Thyroid gland (tissue), 4 donors: ENCODE measurements around the gene CDH23.

Source experiments
- POLR2A ChIP-seq, 2 donors: fragments of 450-650 bp; IDR thresholded peaks; one replicate each; pipeline ENCODE4 v1.6.1; 2017; ENCODE audit warnings: antibody characterized with exemption in 2 of 2, mild to moderate bottlenecking in 2 of 2, moderate library complexity in 1 of 2
- TF ChIP-seq, protein P1 (sequence below), 6 experiments: fragments of 200-600 bp in 3 of 6; fragments of 450-650 bp in 3 of 6; sonication (generic) in 3 of 6; IDR thresholded peaks; one replicate each; pipeline ENCODE4 v1.5.1; 2016 to 2019; ENCODE audit warnings: antibody characterized with exemption in 6 of 6, mild to moderate bottlenecking in 2 of 6, inconsistent platforms in 1 of 6, moderate library complexity in 1 of 6

DNA sequence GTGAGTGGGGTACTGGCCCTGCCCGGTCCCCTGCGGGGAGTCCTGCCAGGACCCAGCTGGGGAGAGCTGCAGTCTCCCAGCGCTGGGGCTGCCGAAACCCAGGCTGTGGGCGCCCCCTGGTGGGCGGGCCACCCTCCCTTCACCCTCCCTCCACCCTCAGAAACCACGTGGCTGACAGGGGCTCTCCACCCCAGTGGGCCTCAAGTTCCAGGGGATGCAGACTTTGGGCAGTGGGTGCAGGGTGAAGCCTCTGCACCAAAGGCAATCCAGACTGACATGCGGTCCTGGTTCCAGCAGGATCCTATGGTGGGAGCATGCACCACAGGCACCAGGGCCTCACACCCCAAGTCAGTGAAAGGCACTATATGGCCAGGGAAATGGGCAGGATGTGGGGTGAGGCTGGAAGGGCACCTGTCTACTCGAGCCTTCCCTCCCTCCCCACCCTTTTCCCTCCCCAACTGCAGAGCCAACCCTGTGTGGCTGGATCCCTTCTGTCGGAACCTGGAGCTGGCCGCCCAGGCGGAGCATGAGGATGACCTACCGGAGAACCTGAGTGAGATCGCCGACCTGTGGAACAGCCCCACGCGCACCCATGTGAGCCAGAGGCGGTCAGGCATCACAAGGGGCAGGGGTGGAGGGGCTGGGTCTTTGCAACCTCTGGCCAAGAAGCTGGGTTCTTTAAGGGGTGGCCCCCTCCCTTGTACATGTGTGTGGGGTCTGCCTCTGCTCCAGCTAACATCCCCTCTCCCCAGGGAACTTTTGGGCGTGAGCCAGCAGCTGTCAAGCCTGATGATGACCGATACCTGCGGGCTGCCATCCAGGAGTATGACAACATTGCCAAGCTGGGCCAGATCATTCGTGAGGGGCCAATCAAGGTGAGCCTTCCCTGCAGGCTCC lies 415.5 kb downstream of the CDH23 start:
- TF ChIP-seq, protein P1, sequence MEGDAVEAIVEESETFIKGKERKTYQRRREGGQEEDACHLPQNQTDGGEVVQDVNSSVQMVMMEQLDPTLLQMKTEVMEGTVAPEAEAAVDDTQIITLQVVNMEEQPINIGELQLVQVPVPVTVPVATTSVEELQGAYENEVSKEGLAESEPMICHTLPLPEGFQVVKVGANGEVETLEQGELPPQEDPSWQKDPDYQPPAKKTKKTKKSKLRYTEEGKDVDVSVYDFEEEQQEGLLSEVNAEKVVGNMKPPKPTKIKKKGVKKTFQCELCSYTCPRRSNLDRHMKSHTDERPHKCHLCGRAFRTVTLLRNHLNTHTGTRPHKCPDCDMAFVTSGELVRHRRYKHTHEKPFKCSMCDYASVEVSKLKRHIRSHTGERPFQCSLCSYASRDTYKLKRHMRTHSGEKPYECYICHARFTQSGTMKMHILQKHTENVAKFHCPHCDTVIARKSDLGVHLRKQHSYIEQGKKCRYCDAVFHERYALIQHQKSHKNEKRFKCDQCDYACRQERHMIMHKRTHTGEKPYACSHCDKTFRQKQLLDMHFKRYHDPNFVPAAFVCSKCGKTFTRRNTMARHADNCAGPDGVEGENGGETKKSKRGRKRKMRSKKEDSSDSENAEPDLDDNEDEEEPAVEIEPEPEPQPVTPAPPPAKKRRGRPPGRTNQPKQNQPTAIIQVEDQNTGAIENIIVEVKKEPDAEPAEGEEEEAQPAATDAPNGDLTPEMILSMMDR (IDR thresholded peaks at IDR 0.05), result peak; percentile 38 to 74 (median 64)
- no peak for TF ChIP-seq POLR2A (IDR thresholded peaks at IDR 0.05)
